Hippocampal formation (tissue), 2 donors: ENCODE results near the gene POU2AF1.
"Not testable (repeated sequence)": the region's sequence is repeated elsewhere in the genome, so short reads cannot be mapped to it uniquely, and the experiment has no call there.

ENCODE experiments used
- DNase-seq, 2 donors: peaks; one replicate each; lab custom pipeline; 2025; lab: John Stamatoyannopoulos, UW

Gene POU2AF1

DNA sequence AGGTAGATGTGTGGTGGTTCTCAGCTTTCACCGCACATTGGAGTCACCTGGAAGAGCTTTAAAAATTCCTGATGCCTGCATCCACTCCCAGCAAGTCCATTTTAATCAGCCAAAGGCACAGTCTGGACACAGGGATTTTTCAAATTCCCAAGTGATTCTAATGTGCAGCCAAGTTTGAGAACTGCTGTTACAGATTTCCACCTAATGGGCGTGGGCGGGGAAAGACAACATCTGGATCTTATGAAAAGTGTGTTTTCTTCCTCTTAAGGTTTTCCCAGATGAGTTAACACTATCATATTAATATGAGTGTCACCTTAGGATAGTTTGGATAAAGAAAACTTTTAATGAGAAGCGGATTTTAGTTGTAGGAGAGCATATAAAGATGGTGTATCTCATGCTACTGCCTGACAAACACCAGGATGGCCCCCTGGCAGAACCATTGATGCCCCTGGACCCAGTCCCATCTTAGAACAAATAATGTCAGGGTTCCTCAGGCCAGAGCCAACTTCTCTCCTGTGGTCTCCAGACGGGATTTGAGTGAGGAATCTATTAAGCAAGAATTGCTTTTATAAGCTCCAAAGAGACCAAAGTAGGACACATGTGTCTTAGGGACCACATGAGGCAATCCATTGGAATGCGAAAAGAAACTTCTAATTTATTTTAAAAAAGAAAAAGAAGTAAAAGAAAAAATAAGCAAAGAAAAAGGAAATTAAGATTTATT, 31.9 kb downstream of the POU2AF1 start:
- no peak for DNase-seq

DNA sequence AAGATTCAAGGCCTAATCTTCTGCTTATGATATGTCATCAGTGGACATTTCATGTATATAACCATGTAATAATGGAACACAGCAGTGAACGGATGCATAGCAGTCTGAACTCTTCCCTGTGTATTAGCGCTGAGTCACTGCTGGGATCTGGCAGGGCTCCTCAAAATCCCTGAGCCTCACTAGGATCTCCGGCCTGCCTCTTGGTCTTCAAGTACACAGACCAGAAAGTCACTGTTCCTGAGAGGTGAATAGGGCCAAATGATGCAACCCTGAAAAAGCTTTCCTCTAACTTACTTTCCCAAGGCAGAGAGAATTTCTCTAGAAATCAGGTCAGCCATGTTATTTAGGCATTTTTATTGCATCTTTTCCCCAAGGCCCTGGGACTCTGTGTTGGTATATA, 35.0 kb downstream of the POU2AF1 start:
- DNase-seq: no peak

DNA sequence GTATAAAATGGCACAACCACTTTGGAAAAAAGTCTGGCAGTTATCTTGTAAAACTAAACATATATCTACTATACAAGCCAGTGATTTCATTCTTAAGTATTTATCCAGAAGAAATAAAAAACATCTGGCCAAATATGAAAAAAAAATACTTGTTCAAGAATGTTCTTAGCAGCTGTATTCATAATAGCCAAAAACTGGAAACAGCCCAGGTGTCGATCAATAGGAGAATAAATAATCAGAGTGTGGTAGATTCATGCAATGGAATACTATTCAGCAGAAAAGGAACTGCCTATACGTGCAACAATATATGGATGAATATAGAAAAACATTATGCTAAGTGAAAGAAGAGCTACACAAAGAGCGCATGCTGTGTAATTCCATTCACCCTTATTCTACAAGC, 36.7 kb downstream of the POU2AF1 start:
- no peak for DNase-seq

- DNase-seq: no peak
Measured at GRCh38 chr11:111339758-111340388, 39.2 kb downstream of the POU2AF1 start.

DNA sequence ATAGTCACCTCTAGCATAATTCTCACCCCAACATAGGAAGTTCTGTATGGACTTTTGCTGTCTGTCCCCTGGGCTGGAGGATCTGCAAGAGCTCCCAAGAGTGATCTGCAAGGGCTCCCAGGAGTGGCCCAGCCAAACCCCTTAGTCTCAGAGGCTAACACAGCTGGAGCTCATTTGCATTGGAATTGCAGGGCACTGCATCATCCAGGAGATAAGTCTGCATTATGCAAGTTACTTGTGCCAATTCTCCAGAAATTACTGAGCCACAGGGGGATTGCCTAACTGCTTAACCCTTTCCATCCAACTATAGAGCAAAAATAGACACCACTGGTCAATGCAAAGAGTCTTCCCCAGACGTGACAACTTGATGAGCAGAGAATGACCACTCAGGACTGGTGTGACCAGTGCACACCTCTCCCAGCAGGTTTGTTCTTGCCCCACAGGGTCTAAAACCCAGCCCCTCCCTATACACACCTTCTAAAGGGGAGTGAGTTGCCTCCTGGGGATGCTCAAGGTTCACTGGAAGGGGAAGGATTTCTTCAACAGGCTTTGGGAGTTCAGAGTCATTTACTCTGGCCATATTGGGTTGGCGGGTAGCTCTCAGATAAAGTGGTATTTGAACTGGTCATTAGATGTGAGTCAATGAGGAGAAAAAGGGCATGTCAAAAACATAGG, 42.4 kb downstream of the POU2AF1 start:
- DNase-seq: no peak

DNA sequence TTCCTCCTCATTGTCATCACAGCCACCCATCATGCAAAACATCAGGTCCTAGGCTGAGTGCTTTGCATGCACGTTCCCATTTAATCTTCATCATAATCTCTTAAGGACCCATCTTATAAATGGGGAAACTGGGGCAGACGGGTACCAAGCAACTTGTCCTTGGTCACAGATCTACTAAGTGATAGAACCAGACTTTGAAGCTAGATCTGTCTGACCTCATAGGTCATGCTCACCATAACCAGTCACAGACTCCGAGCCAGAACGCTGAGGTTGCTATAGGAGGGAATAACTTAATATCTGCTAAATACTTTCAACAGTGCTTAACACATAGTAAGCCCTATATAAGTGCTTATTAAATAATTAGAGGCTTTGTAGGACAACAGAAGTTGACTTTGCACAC, 43.0 kb downstream of the POU2AF1 start:
- no peak for DNase-seq

GRCh38 chr11:111335549-111335948, 43.5 kb downstream of the POU2AF1 start:
- no peak for DNase-seq

DNA sequence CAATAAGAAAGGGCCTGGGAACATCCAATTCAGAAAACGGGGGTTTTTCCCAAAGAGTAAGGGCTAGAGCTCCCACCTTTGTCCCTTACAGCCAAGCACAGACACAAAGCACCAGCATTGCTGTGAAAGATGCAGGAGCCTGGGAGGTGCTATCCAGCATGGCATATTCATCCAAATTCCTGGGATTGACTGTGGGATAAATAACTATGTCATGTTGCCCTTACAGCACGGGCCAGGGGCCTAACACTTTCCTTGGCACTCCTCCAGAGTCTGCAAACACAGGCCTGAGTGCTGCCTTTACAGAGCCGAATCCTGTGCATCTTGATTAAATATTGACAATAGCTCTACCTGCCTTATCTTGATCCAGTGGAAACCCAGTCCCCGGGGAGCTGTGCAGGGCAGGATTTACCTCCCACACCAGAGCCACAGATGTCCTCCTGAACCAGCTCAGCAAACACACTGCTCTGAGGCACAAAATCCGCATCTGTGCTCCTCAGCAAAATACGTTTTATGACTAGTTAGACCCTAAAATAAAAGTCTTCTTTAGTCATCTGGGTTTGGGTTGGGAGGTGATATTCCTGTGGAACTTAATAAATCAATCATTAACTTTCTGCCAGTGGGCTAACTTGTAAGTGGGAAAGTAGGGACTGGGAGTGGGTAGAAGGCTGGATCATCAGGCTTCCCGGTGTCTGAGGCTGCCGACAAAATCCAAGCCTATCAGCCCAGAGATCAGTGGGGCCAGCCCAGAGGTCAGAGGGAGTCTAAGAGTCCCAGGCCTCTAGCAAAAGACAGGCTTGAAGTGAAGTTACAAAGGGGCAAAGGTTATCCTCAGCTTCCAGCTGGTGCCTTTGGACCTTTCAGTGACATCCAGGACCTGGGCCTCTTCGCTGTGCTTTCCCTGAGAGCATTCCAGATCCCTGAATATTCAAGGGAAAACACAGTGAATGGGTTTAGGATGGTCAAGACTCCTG, 44.3 kb downstream of the POU2AF1 start:
- no peak for DNase-seq

GRCh38 chr11:111331711-111332479, 47.2 kb downstream of the POU2AF1 start:
- no peak for DNase-seq

GRCh38 chr11:111330234-111330893, 48.7 kb downstream of the POU2AF1 start:
- no peak for DNase-seq

DNA sequence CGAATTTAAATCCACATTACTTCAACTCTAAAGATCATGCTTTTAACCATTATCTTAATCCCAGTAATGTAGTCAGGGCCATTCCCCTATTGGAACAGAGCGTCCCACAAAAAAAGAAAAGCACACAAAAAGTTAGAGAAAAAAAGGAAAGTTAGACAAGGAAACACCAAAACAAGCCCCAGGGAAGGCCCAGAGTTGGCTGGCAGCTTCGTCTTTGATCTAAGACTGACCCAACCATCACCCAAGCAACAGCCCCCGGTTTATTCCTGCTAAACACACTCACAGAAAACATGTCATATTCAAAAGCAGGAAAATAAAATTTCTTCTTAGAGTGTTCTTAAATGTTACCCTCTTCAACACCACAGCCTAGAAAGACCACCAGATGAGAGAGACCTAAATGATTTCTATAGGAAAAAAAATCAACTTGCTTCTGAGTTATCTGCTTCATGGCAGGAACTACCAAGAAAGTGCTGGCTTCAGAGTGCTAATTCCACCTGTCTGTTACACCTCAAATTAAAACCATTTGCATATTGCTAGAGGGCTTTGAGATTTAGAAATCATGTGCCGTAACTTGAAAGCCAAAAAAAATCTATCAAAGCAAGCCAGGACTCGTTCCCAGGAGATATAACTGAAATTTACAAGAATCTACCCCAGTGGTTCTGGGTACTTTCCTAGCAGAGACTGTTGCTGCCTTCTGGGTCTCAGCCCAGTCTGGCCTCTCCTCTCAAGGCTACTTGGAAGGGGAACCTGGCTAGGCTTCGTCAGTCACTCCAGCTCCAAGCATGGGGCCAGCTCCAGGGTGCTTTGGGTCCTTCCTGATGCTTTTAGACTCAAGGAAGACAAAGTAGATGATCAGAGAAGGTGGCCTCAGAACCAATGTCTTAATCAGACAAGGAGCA, 49.5 kb downstream of the POU2AF1 start:
- peak in 1 of 2 donors; percentile 62 for DNase-seq

DNA sequence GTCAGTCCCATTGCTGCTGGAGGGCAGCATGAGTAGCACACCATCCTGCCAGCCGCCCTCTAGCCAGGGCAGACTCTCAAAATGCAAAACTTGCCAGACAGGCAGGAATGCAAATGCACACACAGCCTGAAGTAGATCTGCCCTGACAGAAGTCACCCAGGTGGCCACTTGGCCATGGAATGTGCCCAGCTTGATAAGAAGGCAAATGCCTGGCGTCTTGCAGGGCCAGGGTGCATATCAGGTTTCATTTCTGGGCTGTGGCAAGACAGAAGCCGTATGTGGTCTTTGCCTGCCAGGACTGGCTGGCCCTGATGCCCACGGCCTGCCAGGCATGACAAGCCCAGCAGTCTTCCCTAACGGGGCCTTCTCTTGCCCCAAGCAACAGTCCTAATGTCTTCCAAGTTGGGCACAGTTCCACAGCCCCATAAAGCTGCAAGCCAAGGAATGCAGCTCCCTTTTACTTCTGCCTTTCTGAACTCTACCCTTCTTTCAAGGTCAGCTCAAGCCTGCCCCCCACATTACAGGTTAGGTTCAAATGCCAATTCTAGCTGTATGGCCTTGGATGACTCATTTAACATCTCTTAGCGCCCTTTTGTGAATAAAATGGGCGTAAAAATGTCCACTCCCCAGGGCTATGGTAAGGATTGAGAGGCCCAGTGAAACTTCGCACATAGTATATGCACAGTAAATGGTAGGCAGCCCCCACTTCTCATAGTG, 51.0 kb downstream of the POU2AF1 start:
- DNase-seq: peak in 1 of 2 donors; percentile 21

- no peak for DNase-seq
Measured at GRCh38 chr11:111326824-111327223, 52.3 kb downstream of the POU2AF1 start.

DNA sequence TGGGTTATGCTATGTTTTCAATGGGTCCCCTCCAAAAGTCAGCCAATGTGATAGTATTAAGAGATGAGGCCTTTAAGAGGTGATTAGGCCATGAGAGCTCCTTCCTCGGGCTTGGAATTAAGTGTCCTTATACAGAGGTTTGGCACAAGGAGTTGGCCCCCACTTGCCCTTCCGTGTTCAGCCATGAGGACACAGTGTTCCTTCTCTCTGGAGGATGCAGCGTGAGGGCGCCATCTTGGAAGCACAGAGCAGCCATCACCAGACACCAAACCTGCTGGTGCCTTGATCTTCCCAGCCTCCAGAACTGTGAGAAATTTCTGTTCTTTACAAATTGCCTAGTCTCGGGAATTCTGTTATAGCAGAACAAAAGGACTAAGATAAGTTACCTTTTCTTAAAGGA, 53.8 kb downstream of the POU2AF1 start:
- no peak for DNase-seq

- peak in 1 of 2 donors; percentile 17 for DNase-seq
Measured at GRCh38 chr11:111324277-111324720, 54.8 kb downstream of the POU2AF1 start.

DNA sequence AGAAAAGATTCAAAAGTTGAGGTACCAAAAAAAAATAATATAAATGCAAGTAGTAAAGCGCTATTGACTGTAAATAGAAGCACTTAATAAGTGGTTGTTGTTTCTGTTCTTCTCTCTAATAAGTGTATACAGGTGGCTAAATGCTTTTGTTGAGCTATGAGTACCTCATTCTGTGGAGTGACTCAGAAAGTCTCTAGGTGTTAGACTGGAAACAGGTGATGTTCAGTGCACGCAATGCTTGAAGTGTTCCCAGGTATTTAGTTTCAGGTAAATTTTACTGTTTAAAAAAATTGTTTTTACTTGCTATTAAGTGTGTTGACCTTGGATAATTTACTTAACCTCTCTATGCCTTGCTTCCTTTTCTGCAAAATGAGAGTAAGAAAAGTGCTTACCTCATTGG, 56.5 kb downstream of the POU2AF1 start:
- DNase-seq: no peak

GRCh38 chr11:111320728-111321568, 58.1 kb downstream of the POU2AF1 start:
- DNase-seq: peak in 1 of 2 donors; percentile 22

DNA sequence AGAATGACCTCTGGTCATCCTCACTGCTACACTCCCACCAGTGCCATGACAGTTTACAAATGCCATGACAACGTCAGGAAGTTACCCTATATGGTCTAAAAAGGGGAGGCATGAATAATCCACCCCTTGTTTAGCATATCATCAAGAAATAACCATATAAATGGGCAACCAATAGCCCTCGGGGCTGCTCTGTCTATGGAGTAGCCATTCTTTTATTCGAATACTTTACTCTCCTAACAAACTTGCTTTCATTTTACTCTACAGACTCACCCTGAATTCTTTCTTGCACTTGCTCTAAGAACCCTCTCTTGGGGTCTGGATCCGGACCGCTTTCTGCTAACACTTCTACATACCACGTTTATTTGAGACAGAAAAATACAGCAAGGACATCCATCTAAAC, 58.9 kb downstream of the POU2AF1 start:
- not testable (repeated sequence) for DNase-seq
